Parathyroid adenoma (tissue), 2 donors: ENCODE data around the gene SLC35G3.

Experiments
- H2AFZ ChIP-seq: fragments of 300-600 bp; sonication (generic); one replicate; pipeline ENCODE4 v1.7.0; 2017; ENCODE audit warnings: antibody characterized with exemption, mild to moderate bottlenecking
- H3K27ac ChIP-seq: fragments of 300-600 bp; sonication (generic); one replicate; pipeline ENCODE4 v1.7.0; 2017
- H3K27me3 ChIP-seq: fragments of 300-600 bp; sonication (generic); one replicate; pipeline ENCODE4 v1.7.0; 2017; ENCODE audit warnings: low read length; ENCODE audit not compliant: control insufficient read depth, insufficient read depth
- H3K36me3 ChIP-seq: fragments of 300-600 bp; sonication (generic); one replicate; pipeline ENCODE4 v1.7.0; 2017; ENCODE audit warnings: low read length; ENCODE audit not compliant: control insufficient read depth, insufficient read depth
- H3K4me1 ChIP-seq: fragments of 300-600 bp; sonication (generic); one replicate; pipeline ENCODE4 v1.7.0; 2017; ENCODE audit warnings: control low read depth
- H3K4me2 ChIP-seq: fragments of 300-600 bp; sonication (generic); one replicate; pipeline ENCODE4 v1.7.0; 2017; ENCODE audit warnings: low read length
- H3K4me3 ChIP-seq: fragments of 300-600 bp; sonication (generic); one replicate; pipeline ENCODE4 v1.7.0; 2017; ENCODE audit warnings: low read depth, low read length
- H3K79me2 ChIP-seq: fragments of 300-600 bp; sonication (generic); one replicate; pipeline ENCODE4 v1.7.0; 2017; ENCODE audit warnings: control low read depth
- H3K9ac ChIP-seq: fragments of 300-600 bp; sonication (generic); one replicate; pipeline ENCODE4 v1.7.0; 2017; ENCODE audit warnings: mild to moderate bottlenecking
- H3K9me3 ChIP-seq: fragments of 300-600 bp; sonication (generic); one replicate; pipeline ENCODE4 v1.7.0; 2017; ENCODE audit warnings: low read length; ENCODE audit not compliant: control insufficient read depth
- TF ChIP-seq, protein P1 (sequence below): fragments of 300-600 bp; sonication (generic); IDR thresholded peaks from one replicate; pipeline ENCODE4 v1.7.0; 2017; ENCODE audit warnings: antibody characterized with exemption, mild to moderate bottlenecking
- donor health status: primary hyperparathyroidism.

Gene SLC35G3

DNA sequence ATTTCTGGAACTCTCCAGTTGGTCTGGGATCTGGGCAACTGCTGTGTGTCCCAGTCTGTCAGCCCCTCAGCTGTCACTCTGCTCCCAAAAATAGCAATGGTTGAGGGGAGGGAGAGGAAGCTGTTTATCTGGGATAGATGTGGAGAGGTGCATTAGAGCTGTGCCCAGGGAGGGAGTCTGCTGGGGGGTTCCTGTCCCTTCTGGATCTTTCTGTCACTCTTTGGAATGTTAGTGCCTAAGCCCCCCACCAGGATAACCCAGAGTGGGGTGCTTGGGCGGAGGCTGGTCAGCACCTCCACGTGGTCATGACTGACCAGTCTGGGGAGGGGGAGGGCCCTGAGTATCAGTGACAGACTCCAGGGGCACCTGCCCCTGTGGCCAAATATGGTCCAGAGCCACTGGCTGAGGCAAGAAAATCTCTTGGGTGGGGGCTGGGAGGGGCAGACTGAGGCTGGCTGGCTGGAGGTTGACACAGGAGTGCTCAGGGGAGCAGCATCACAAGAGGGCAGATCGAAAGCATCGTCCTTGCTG, 46.8 kb downstream of the SLC35G3 start, which contains the start of gene UNC45B:
TSS of gene UNC45B (plus strand) at position 443 of the 531 bp plus-strand sequence. CDS start 447 bp downstream, outside the sequence.
- Histone ChIP-seq H3K4me1 (no peaks in the 10 kb centered on the region), H3K27ac (no peak within 1 kb of the TSS), H3K4me2 (no peak within 1 kb of the TSS), H3K4me3 (no peak within 1 kb of the TSS), H3K9ac (no peak within 1 kb of the TSS), H3K79me2 (no peaks in the 10 kb centered on the region), H3K27me3 (no peaks in the 10 kb centered on the region), H3K36me3 (no peaks in the 10 kb centered on the region), H3K9me3 (no peaks in the 10 kb centered on the region), H2AFZ (no peak within 1 kb of the TSS)
- TF ChIP-seq, protein P1, sequence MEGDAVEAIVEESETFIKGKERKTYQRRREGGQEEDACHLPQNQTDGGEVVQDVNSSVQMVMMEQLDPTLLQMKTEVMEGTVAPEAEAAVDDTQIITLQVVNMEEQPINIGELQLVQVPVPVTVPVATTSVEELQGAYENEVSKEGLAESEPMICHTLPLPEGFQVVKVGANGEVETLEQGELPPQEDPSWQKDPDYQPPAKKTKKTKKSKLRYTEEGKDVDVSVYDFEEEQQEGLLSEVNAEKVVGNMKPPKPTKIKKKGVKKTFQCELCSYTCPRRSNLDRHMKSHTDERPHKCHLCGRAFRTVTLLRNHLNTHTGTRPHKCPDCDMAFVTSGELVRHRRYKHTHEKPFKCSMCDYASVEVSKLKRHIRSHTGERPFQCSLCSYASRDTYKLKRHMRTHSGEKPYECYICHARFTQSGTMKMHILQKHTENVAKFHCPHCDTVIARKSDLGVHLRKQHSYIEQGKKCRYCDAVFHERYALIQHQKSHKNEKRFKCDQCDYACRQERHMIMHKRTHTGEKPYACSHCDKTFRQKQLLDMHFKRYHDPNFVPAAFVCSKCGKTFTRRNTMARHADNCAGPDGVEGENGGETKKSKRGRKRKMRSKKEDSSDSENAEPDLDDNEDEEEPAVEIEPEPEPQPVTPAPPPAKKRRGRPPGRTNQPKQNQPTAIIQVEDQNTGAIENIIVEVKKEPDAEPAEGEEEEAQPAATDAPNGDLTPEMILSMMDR, result no peak

DNA sequence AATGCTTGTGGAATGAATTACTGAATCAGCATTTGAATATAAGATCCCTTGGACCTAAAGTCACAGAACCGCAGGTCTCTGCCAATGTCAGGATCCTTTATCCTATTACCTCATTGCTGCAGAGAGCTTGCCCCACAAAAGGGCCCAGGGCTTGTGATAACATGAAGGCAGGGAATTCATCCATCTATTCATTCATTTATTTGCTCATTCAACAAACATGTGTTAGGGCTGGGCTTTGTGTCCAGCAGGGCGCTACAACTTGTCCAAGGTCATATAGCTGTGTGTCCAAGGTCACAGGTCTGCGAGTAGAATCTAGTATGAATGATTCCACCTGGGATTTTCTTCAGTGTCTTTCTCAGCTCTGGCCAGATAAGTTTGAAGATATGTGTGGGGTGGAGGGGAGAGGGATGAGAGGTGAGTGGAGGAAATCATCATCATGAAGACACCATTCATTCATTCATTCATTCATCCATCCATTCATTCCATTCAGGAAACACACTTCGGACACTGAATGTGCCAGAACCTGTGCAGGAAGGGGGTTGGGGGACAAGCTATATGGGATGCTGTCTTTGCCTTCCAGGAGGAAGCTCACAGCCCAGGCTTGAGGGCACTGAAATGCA, 47.9 kb downstream of the SLC35G3 start:
- H3K36me3 ChIP-seq, result no peaks in the 10 kb centered on the region
- no peaks in the 10 kb centered on the region for H3K9me3 ChIP-seq
- no peaks in the 10 kb centered on the region for H3K79me2 ChIP-seq
- no peak overlapping the region for H2AFZ ChIP-seq
- TF ChIP-seq, protein P1, result no peak
- no peak overlapping the region for H3K27ac ChIP-seq
- no peaks in the 10 kb centered on the region for H3K4me1 ChIP-seq
- H3K27me3 ChIP-seq, result no peaks in the 10 kb centered on the region
- H3K9ac ChIP-seq, result no peak overlapping the region
- H3K4me3 ChIP-seq, result no peak overlapping the region
- H3K4me2 ChIP-seq, result no peak overlapping the region

DNA sequence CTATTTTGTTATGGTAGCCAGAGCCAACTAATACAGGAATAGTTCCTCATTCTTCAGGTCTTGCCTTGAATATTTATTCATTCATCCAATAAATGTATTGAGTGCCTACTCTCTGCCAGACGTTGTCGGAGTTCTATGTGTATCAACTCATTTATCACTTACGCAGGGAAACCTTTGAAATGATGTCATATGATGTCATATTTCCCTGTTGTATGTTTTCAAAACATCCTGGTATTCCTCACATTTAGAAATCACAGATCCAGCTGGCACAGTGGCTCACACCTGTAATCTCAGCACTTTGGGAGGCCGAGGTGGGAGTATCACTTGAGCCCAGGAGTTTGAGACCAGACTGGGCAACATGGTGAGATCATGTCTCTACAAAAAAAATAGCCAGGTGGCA, 49.4 kb downstream of the SLC35G3 start:
- Histone ChIP-seq H3K4me1 (peaks cover 3% of the 10 kb centered on the region), H3K27me3 (no peaks in the 10 kb centered on the region), H3K9ac (no peak overlapping the region), H3K4me3 (no peak overlapping the region), H3K27ac (no peak overlapping the region), H3K9me3 (no peaks in the 10 kb centered on the region), H2AFZ (no peak overlapping the region), H3K36me3 (no peaks in the 10 kb centered on the region), H3K79me2 (no peaks in the 10 kb centered on the region), H3K4me2 (no peak overlapping the region)
- TF ChIP-seq, protein P1, result no peak
